NOMO-1 treated with dmso at 0.1 percent for 144 hours (cell line): ENCODE data around the gene SLC22A23.
"Not testable (repeated sequence)": the region's sequence is repeated elsewhere in the genome, so short reads cannot be mapped to it uniquely, and the experiment has no call there.

ENCODE experiments used
- DNase-seq: peaks from one replicate; lab custom pipeline; 2025; ENCODE audit not compliant: unreplicated experiment; lab: John Stamatoyannopoulos, UW

Gene SLC22A23

GRCh38 chr6:3386374-3386857 lies 70.4 kb downstream of the SLC22A23 start:
- no peak for DNase-seq

GRCh38 chr6:3385660-3386151 lies 71.1 kb downstream of the SLC22A23 start:
- DNase-seq: no peak

GRCh38 chr6:3385181-3385580 lies 71.7 kb downstream of the SLC22A23 start:
- not testable (repeated sequence) for DNase-seq

GRCh38 chr6:3384241-3385143 lies 72.4 kb downstream of the SLC22A23 start:
- DNase-seq: no peak

- DNase-seq: no peak
These were observed 73.3 kb downstream of the SLC22A23 start for GRCh38 chr6:3383525-3383924.

GRCh38 chr6:3382326-3383279 lies 74.2 kb downstream of the SLC22A23 start:
- DNase-seq: no peak

- DNase-seq: no peak
These were observed 75.5 kb downstream of the SLC22A23 start for GRCh38 chr6:3381233-3381921.

GRCh38 chr6:3380344-3381232 lies 76.3 kb downstream of the SLC22A23 start:
- DNase-seq: no peak

- no peak for DNase-seq
These were observed 77.3 kb downstream of the SLC22A23 start for GRCh38 chr6:3379482-3380060.

- DNase-seq: not testable (repeated sequence)
These were observed 78.0 kb downstream of the SLC22A23 start for GRCh38 chr6:3378808-3379207.

- DNase-seq: peak; percentile 4
These were observed 78.5 kb downstream of the SLC22A23 start for GRCh38 chr6:3378398-3378782.

- DNase-seq: no peak
These were observed 79.1 kb downstream of the SLC22A23 start for GRCh38 chr6:3377536-3378397.

- no peak for DNase-seq
These were observed 79.8 kb downstream of the SLC22A23 start for GRCh38 chr6:3376893-3377535.

GRCh38 chr6:3376064-3376463 lies 80.8 kb downstream of the SLC22A23 start:
- DNase-seq: no peak

GRCh38 chr6:3373597-3374203 lies 83.2 kb downstream of the SLC22A23 start:
- DNase-seq: no peak

- DNase-seq: no peak
These were observed 83.8 kb downstream of the SLC22A23 start for GRCh38 chr6:3372912-3373554.
